GM19099 (cell line): ENCODE results near the gene SEPTIN12.

Source experiments
- POLR2A ChIP-seq: IDR thresholded peaks from 3 replicates; pipeline ENCODE4 v1.6.1; 2011; ENCODE audit warnings: low read depth; ENCODE audit not compliant: insufficient read length; ENCODE audit errors: extremely low read depth

Gene SEPTIN12

GRCh38 chr16:4753227-4753626, 34.9 kb downstream of the SEPTIN12 start:
- no peak for TF ChIP-seq POLR2A

DNA sequence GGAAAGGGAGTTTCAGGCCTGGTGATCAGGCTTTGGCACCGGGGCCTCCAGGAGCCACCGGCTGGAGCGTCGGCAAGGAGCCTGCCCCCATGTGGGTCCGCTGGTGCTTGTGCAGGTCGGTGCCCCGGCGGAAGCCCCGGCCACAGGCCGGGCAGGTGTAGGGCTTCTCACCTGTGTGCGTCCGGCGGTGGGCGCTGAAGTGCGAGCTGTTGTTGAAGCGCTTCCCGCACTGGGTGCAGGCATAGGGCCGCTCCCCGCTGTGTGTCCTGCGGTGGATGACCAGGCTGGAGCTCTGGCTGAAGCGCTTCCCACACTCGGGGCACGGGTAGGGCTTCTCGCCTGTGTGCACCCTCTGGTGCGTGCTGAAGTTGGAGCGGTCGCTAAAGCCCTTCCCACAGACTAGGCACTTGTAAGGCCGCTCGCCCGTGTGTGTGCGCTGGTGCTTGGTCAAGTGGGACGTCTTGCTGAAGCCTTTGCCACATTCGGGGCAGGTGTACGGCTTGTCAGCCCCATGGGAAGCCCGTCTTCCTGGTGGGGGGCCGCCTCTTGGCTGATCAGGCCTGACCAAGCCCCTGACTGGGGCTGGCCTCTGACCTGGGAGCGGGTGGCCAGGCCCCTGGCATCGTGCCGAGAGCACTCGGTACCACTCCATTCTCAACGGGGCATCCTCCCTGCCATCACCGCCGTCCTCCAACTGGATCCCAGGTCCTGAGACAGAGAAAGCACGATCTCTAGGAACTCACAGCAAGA, 35.6 kb downstream of the SEPTIN12 start:
- no peak for TF ChIP-seq POLR2A

GRCh38 chr16:4750896-4751295, 37.2 kb downstream of the SEPTIN12 start:
- TF ChIP-seq POLR2A: no peak

DNA sequence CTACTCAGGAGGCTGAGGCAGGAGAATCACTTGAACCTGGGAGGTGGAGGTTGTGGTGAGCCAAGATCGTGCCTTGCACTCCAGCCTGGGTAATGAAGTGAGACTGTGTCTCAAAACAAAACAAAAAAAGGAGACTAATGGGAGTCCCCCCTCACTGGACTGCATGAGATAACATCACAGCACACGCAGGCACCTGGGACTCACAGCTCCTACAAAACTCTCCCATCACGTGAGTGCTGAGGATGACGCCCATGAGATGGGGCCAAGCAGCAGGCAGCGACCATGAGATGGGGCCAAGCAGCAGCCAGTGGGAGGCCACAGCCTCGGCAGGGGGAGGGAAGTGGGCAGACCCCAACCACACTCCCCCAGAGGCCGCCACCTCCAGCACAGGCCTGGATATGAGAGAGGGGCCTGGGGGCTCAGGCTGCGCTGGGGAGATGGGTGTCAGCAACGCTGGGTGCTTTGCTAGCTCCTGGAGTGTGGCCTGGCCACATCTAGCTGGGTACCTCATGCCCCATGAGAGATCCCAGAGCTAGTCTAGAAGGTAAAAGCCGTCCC, 38.4 kb downstream of the SEPTIN12 start:
- TF ChIP-seq POLR2A: no peak

- no peak for TF ChIP-seq POLR2A
Observed at GRCh38 chr16:4748682-4749411, 39.3 kb downstream of the SEPTIN12 start.

- no peak for TF ChIP-seq POLR2A
Observed at GRCh38 chr16:4747906-4748681, 40.1 kb downstream of the SEPTIN12 start.

DNA sequence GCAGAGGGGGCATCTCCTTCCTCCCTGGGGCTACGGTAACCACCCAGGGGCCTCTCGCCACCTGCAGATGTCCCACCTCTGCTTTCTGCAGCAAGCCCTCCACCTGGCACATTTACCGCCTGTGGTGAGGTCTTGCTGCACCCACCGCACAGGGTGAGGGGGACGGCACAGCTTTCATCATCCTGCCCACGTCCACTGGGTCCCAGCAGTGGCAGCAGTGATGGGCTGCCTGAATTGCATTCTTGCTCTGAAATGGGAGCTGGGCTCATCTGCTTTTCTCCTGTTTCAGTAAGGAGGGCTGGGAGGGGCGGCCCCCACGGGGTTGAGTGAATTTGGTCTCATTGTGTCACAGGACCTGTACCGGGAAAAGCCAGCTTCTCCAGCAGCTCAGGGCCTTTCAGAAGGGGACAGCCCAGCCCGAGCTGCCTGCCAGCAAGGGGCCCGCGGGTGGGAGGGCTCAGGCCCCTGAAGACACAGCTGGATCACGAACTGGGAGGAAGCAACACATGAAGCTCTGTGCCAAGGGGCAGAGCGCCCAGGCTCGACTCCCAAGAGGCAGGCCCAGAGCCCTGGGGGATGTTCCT, 41.1 kb downstream of the SEPTIN12 start:
- no peak for TF ChIP-seq POLR2A

- no peak for TF ChIP-seq POLR2A
Observed at GRCh38 chr16:4746215-4746614, 41.9 kb downstream of the SEPTIN12 start.

DNA sequence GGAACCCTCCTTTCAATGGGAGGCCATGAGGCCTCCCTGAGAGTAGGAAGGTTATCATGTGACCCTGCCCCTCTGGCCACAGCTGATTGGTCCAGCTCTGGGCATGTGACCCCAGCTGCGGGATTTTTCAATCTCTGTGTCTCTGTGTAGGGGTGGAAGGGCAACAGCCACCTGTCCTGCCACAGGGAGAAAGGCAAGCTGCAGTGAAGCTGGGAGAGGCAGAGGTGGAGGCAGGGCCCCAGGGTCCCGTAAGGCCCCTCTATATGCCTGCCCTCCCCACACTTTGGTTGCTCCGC, 42.9 kb downstream of the SEPTIN12 start:
- TF ChIP-seq POLR2A: no peak

- no peak for TF ChIP-seq POLR2A
Observed at GRCh38 chr16:4744555-4745273, 43.4 kb downstream of the SEPTIN12 start.

- TF ChIP-seq POLR2A: no peak
Observed at GRCh38 chr16:4743226-4743878, 44.8 kb downstream of the SEPTIN12 start.

- TF ChIP-seq POLR2A: no peak
Observed at GRCh38 chr16:4737545-4737944, 50.6 kb downstream of the SEPTIN12 start.

GRCh38 chr16:4736546-4736945, 51.6 kb downstream of the SEPTIN12 start:
- no peak for TF ChIP-seq POLR2A
